HAP-1 (cell line): Measurements from ENCODE around the gene TRIM45.
"Not testable (repeated sequence)": the region's sequence is repeated elsewhere in the genome, so short reads cannot be mapped to it uniquely, and the experiment has no call there.

Experiments
- DNase-seq, 2 experiments: peaks; one replicate each; pipeline ENCODE4 v3.0.0-alpha.2; 2016 to 2020; ENCODE audit warnings: low spot score in 2 of 2
- H3K27me3 ChIP-seq: fragments of 250-450 bp; sonication (Bioruptor Pico); 2 replicates; pipeline ENCODE4 v1.5.1; 2020; ENCODE audit warnings: low read depth, mild to moderate bottlenecking, moderate library complexity
- H3K36me3 ChIP-seq: fragments of 250-450 bp; sonication (Bioruptor Pico); replicated peaks from 2 replicates; pipeline ENCODE4 v1.5.1; 2020; ENCODE audit warnings: mild to moderate bottlenecking
- H3K4me1 ChIP-seq: fragments of 250-450 bp; sonication (Bioruptor Pico); 2 replicates; pipeline ENCODE4 v1.5.1; 2020; ENCODE audit warnings: mild to moderate bottlenecking
- H3K4me3 ChIP-seq: fragments of 250-450 bp; sonication (Bioruptor Pico); 2 replicates; pipeline ENCODE4 v1.5.1; 2020; ENCODE audit warnings: mild to moderate bottlenecking, moderate library complexity
- H3K9me3 ChIP-seq: fragments of 250-450 bp; sonication (Bioruptor Pico); 2 replicates; pipeline ENCODE4 v1.5.1; 2020; ENCODE audit warnings: mild to moderate bottlenecking, moderate library complexity
- in situ Hi-C: fragments of 300-500 bp; cut with MboI; formaldehyde crosslinking; loops from 3 replicates; pipeline ENCODE4 v1.14.3; 2020; ENCODE audit warnings: low sequenced_read_pairs, inconsistent platforms, mixed read lengths

Gene TRIM45

GRCh38 chr1:117121589-117122329 lies at the start of gene TRIM45:
Gene TRIM45 (minus strand): TSS chr1:117121749. CDS start chr1:117121201, 548 bp downstream.
- in situ Hi-C loops: no loop called here
- Histone ChIP-seq H3K36me3 (no peaks in the 10 kb centered on the region), H3K4me1 (peaks cover 5% of the 10 kb centered on the region), H3K9me3 (no peaks in the 10 kb centered on the region), H3K27me3 (peaks cover 19% of the 10 kb centered on the region), H3K4me3 (peak within 1 kb of the TSS; percentile 49)
- peak; percentile 90 to 96 for DNase-seq

- in situ Hi-C loops: no loop called here
- Histone ChIP-seq H3K36me3 (no peaks in the 10 kb centered on the region), H3K27me3 (no peaks in the 10 kb centered on the region), H3K4me3 (no peak overlapping the region), H3K4me1 (no peaks in the 10 kb centered on the region), H3K9me3 (no peaks in the 10 kb centered on the region)
- DNase-seq: no peak
Observed at GRCh38 chr1:117169871-117170596, 48.5 kb upstream of the TRIM45 start.

GRCh38 chr1:117167402-117167801 lies 45.9 kb upstream of the TRIM45 start:
- no peak for DNase-seq
- in situ Hi-C loops: no loop called here
- H3K36me3 ChIP-seq: no peaks in the 10 kb centered on the region
- no peaks in the 10 kb centered on the region for H3K9me3 ChIP-seq
- H3K4me1 ChIP-seq: no peaks in the 10 kb centered on the region
- no peaks in the 10 kb centered on the region for H3K27me3 ChIP-seq
- no peak overlapping the region for H3K4me3 ChIP-seq

- no peaks in the 10 kb centered on the region for H3K36me3 ChIP-seq
- H3K4me3 ChIP-seq: no peak overlapping the region
- no peaks in the 10 kb centered on the region for H3K27me3 ChIP-seq
- in situ Hi-C loops: no loop called here
- no peaks in the 10 kb centered on the region for H3K9me3 ChIP-seq
- H3K4me1 ChIP-seq: no peaks in the 10 kb centered on the region
- DNase-seq: no peak
Observed at GRCh38 chr1:117166076-117166475, 44.5 kb upstream of the TRIM45 start.

- Histone ChIP-seq H3K4me3 (no peak overlapping the region), H3K4me1 (no peaks in the 10 kb centered on the region), H3K27me3 (no peaks in the 10 kb centered on the region), H3K36me3 (no peaks in the 10 kb centered on the region), H3K9me3 (no peaks in the 10 kb centered on the region)
- DNase-seq: no peak
- in situ Hi-C loops: no loop called here
Observed at GRCh38 chr1:117164209-117164608, 42.7 kb upstream of the TRIM45 start.

GRCh38 chr1:117162816-117163215 lies 41.3 kb upstream of the TRIM45 start:
- Histone ChIP-seq H3K9me3 (no peaks in the 10 kb centered on the region), H3K4me1 (no peaks in the 10 kb centered on the region), H3K4me3 (no peak overlapping the region), H3K36me3 (no peaks in the 10 kb centered on the region), H3K27me3 (no peaks in the 10 kb centered on the region)
- no peak for DNase-seq
- in situ Hi-C loops: no loop called here

GRCh38 chr1:117161887-117162286 lies 40.3 kb upstream of the TRIM45 start:
- Histone ChIP-seq H3K4me3 (no peak overlapping the region), H3K4me1 (no peaks in the 10 kb centered on the region), H3K9me3 (no peaks in the 10 kb centered on the region), H3K27me3 (no peaks in the 10 kb centered on the region), H3K36me3 (no peaks in the 10 kb centered on the region)
- DNase-seq: no peak
- in situ Hi-C loops: no loop called here

GRCh38 chr1:117151305-117151704 lies 29.8 kb upstream of the TRIM45 start:
- H3K4me1 ChIP-seq, H3K36me3 ChIP-seq, H3K9me3 ChIP-seq, DNase-seq, in situ Hi-C loops, H3K4me3 ChIP-seq, H3K27me3 ChIP-seq: not testable (repeated sequence)

GRCh38 chr1:117150316-117150715 lies 28.8 kb upstream of the TRIM45 start:
- DNase-seq: no peak
- Histone ChIP-seq H3K36me3 (no peaks in the 10 kb centered on the region), H3K4me1 (peaks cover 13% of the 10 kb centered on the region), H3K4me3 (no peak overlapping the region), H3K9me3 (peaks cover 4% of the 10 kb centered on the region; the same call in 1 of the 2 replicates), H3K27me3 (no peaks in the 10 kb centered on the region)
- in situ Hi-C loops: no loop called here

GRCh38 chr1:117147856-117148588 lies 26.5 kb upstream of the TRIM45 start:
- Histone ChIP-seq H3K4me1 (peaks cover 13% of the 10 kb centered on the region), H3K36me3 (no peaks in the 10 kb centered on the region), H3K4me3 (no peak overlapping the region), H3K9me3 (peaks cover 4% of the 10 kb centered on the region; the same call in 1 of the 2 replicates), H3K27me3 (no peaks in the 10 kb centered on the region)
- in situ Hi-C loops: no loop called here
- DNase-seq: peak; percentile 9 to 23

- H3K27me3 ChIP-seq: no peaks in the 10 kb centered on the region
- DNase-seq: no peak
- in situ Hi-C loops: no loop called here
- H3K36me3 ChIP-seq: no peaks in the 10 kb centered on the region
- peaks cover 4% of the 10 kb centered on the region; the same call in 1 of the 2 replicates for H3K9me3 ChIP-seq
- no peak overlapping the region for H3K4me3 ChIP-seq
- peaks cover 13% of the 10 kb centered on the region for H3K4me1 ChIP-seq
Observed at GRCh38 chr1:117147341-117147831, 25.8 kb upstream of the TRIM45 start.

GRCh38 chr1:117146575-117147340 lies 25.2 kb upstream of the TRIM45 start:
- in situ Hi-C loops: no loop called here
- Histone ChIP-seq H3K27me3 (no peaks in the 10 kb centered on the region), H3K4me3 (no peak overlapping the region), H3K4me1 (peaks cover 13% of the 10 kb centered on the region), H3K36me3 (no peaks in the 10 kb centered on the region), H3K9me3 (peaks cover 4% of the 10 kb centered on the region; the same call in 1 of the 2 replicates)
- peak in 1 of 2 experiments; percentile 23 for DNase-seq

- peak in 1 of 2 experiments; percentile 39 for DNase-seq
- Histone ChIP-seq H3K27me3 (no peaks in the 10 kb centered on the region), H3K36me3 (no peaks in the 10 kb centered on the region), H3K4me1 (peaks cover 13% of the 10 kb centered on the region), H3K4me3 (no peak overlapping the region), H3K9me3 (no peaks in the 10 kb centered on the region)
- in situ Hi-C loops: no loop called here
Observed at GRCh38 chr1:117146072-117146471, 24.5 kb upstream of the TRIM45 start.
